Measurements from ENCODE around the gene MTF1. TPM values are rescaled to one million over a fixed set of nuclear protein-coding genes. Genes with fewer than 3 reads are reported as not detected.

The MTF1 gene
- total RNA-seq, 1 donor from 2014 or later = 30.3 TPM

- DNase-seq (no peak), ATAC-seq (no peak)
- peaks cover 2% of the 10 kb centered on the region for H3K4me1 ChIP-seq
- intact Hi-C loops (cut with DNase I) = no loop called here
- no peak for TF ChIP-seq CTCF (IDR thresholded peaks at IDR 0.05)
- H3K4me3 ChIP-seq = no peak overlapping the region
- no peaks in the 10 kb centered on the region for H3K27me3 ChIP-seq (ENCODE audit: low read depth)
- H3K36me3 ChIP-seq = peaks cover 95% of the 10 kb centered on the region
- no peaks in the 10 kb centered on the region for H3K9me3 ChIP-seq
- H3K27ac ChIP-seq = no peak overlapping the region
These were observed 6.1 kb upstream of the MTF1 start for GRCh38 chr1:37865348-37866120.

DNA sequence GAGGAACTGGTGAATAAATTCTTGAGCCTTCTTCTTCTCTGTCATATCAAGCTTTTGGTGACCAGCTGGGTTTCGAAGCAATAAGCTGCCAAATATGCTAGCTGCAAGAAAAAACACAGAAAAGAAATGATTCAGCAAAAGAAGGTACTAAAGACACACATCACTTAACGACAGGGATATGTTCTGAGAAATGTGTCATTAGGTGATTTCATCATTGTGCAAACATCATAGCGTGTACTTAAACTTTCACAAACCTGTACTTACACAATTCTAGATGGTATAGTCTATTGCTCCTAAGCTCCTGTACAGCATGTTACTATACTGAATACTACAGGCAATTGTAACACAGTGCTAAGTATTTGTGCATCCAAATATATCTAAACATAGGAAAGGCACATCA, 2.9 kb upstream of the MTF1 start:
- no peaks in the 10 kb centered on the region for H3K27me3 ChIP-seq (ENCODE audit: low read depth)
- H3K4me3 ChIP-seq = no peak overlapping the region
- intact Hi-C loops (cut with DNase I) = no loop called here
- H3K9me3 ChIP-seq = no peaks in the 10 kb centered on the region
- no peak for TF ChIP-seq CTCF (IDR thresholded peaks at IDR 0.05)
- ATAC-seq (no peak), DNase-seq (no peak)
- peaks cover 68% of the 10 kb centered on the region for H3K36me3 ChIP-seq
- H3K4me1 ChIP-seq = peaks cover 20% of the 10 kb centered on the region
- no peak overlapping the region for H3K27ac ChIP-seq

GRCh38 chr1:37861151-37861550, 1.8 kb upstream of the MTF1 start:
- Histone ChIP-seq H3K4me3 (no peak overlapping the region), H3K27me3 (ENCODE audit: low read depth) (no peaks in the 10 kb centered on the region), H3K36me3 (peaks cover 69% of the 10 kb centered on the region), H3K4me1 (peaks cover 32% of the 10 kb centered on the region), H3K9me3 (no peaks in the 10 kb centered on the region), H3K27ac (no peak overlapping the region)
- ATAC-seq (no peak), DNase-seq (no peak)
- TF ChIP-seq CTCF (IDR thresholded peaks at IDR 0.05) = no peak
- intact Hi-C loops (cut with DNase I) = no loop called here

GRCh38 chr1:37860346-37860666, 914 bp upstream of the MTF1 start:
- Histone ChIP-seq H3K36me3 (peaks cover 66% of the 10 kb centered on the region), H3K4me3 (peak overlapping the region; percentile 95), H3K4me1 (peaks cover 40% of the 10 kb centered on the region), H3K27ac (peak overlapping the region; percentile 98), H3K27me3 (ENCODE audit: low read depth) (no peaks in the 10 kb centered on the region), H3K9me3 (no peaks in the 10 kb centered on the region)
- DNase-seq (no peak), ATAC-seq (no peak)
- intact Hi-C loops (cut with DNase I) = no loop called here
- no peak for TF ChIP-seq CTCF (IDR thresholded peaks at IDR 0.05)

- H3K4me3 ChIP-seq = peak overlapping the region; percentile 95
- no peak for TF ChIP-seq CTCF (IDR thresholded peaks at IDR 0.05)
- no peaks in the 10 kb centered on the region for H3K27me3 ChIP-seq (ENCODE audit: low read depth)
- H3K4me1 ChIP-seq = peaks cover 53% of the 10 kb centered on the region
- no peak for DNase-seq
- H3K36me3 ChIP-seq = peaks cover 65% of the 10 kb centered on the region
- peak overlapping the region; percentile 98 for H3K27ac ChIP-seq
- intact Hi-C loops (cut with DNase I) = no loop called here
- H3K9me3 ChIP-seq = no peaks in the 10 kb centered on the region
- peak; percentile 9 to 19 for ATAC-seq
These were observed 373 bp downstream of the MTF1 start for GRCh38 chr1:37858931-37859506.
